IMR-90 (cell line): ENCODE measurements around the gene GSS. TPM values are rescaled to one million over a fixed set of nuclear protein-coding genes. Genes with fewer than 3 reads are reported as not detected.

Experiments used
- ATAC-seq: fragments of 200-7000 bp; cut with Tn5 transposase; 2 replicates; pipeline ENCODE4 v1.9.1; 2020; ENCODE audit warnings: low read depth, mild to moderate bottlenecking, moderate library complexity
- BruUV-seq: library from RNA; stranded (reverse); fragments of 400-500 nt; replicated peaks from 2 replicates; lab custom pipeline; 2021; lab: Mats Ljungman, UMichigan
- CTCF ChIA-PET: fragments of 300-600 bp; formaldehyde crosslinking; extraction: SDS; loops from one replicate; lab custom pipeline; 2021; ENCODE audit warnings: antibody characterized with exemption; lab: Yijun Ruan, JAX
- POLR2A ChIA-PET: fragments of 300-600 bp; sonication (Branson Sonifier 250); formaldehyde crosslinking; loops from one replicate; lab custom pipeline; 2022; ENCODE audit warnings: antibody characterized with exemption; ENCODE audit not compliant: unreplicated experiment; lab: Charles Lee
- DNase-seq: peaks from one replicate; pipeline ENCODE4 v3.0.0; 2013
- H2AFZ ChIP-seq: replicated peaks from 2 replicates; pipeline ENCODE3; 2013; ENCODE audit warnings: low read length, mild to moderate bottlenecking; ENCODE audit not compliant: poor library complexity
- H2AK5ac ChIP-seq: 2 replicates; pipeline ENCODE4 v1.6.1; 2013; ENCODE audit warnings: low read depth, low read length, inconsistent platforms
- H2AK9ac ChIP-seq: replicated peaks from 2 replicates; pipeline ENCODE3; 2013; ENCODE audit warnings: mild to moderate bottlenecking, low read depth, low read length, moderate library complexity; ENCODE audit not compliant: poor library complexity
- H2BK120ac ChIP-seq: 2 replicates; pipeline ENCODE4 v1.6.1; 2013; ENCODE audit warnings: low read depth, low read length, inconsistent platforms
- H2BK15ac ChIP-seq: 3 replicates; pipeline ENCODE4 v1.6.1; 2013; ENCODE audit warnings: low read depth, low read length, inconsistent platforms
- H2BK20ac ChIP-seq: 2 replicates; pipeline ENCODE4 v1.6.1; 2013; ENCODE audit warnings: low read depth, mild to moderate bottlenecking, inconsistent platforms, low read length, moderate library complexity
- H2BK5ac ChIP-seq: 2 replicates; pipeline ENCODE4 v1.6.1; 2013; ENCODE audit warnings: mild to moderate bottlenecking, low read depth, low read length, inconsistent platforms; ENCODE audit not compliant: poor library complexity, severe bottlenecking
- H3K14ac ChIP-seq: replicated peaks from 2 replicates; pipeline ENCODE4 v1.6.1; 2013; ENCODE audit warnings: low read depth, low read length, inconsistent platforms
- H3K18ac ChIP-seq: 2 replicates; pipeline ENCODE4 v1.6.1; 2013; ENCODE audit warnings: low read depth, low read length, control low read depth
- H3K23ac ChIP-seq: 2 replicates; pipeline ENCODE4 v1.6.1; 2013; ENCODE audit warnings: low read depth, low read length, inconsistent platforms
- H3K27ac ChIP-seq: 2 replicates; pipeline ENCODE4 v1.5.1; 2013; ENCODE audit warnings: mild to moderate bottlenecking, control low read depth, low read length; ENCODE audit not compliant: insufficient read depth
- H3K27me3 ChIP-seq: 2 replicates; pipeline ENCODE4 v1.6.1; 2013; ENCODE audit warnings: low read length; ENCODE audit not compliant: control insufficient read depth, insufficient read depth
- H3K36me3 ChIP-seq: 2 replicates; pipeline ENCODE4 v1.6.1; 2013; ENCODE audit warnings: low read length, mixed read lengths; ENCODE audit not compliant: control insufficient read depth, insufficient read depth
- H3K4ac ChIP-seq: 2 replicates; pipeline ENCODE4 v1.6.1; 2013; ENCODE audit warnings: low read depth, low read length, inconsistent platforms
- H3K4me1 ChIP-seq: 2 replicates; pipeline ENCODE4 v1.6.1; 2013; ENCODE audit warnings: low read length, mixed read lengths; ENCODE audit not compliant: control insufficient read depth, insufficient read depth
- H3K4me2 ChIP-seq: 2 replicates; pipeline ENCODE4 v1.6.1; 2013; ENCODE audit warnings: low read depth, mild to moderate bottlenecking, control low read depth, low read length, moderate library complexity
- H3K4me3 ChIP-seq: 2 replicates; pipeline ENCODE4 v1.5.1; 2013; ENCODE audit warnings: low read depth, mild to moderate bottlenecking, control low read depth, low read length, moderate library complexity; ENCODE audit not compliant: insufficient read depth
- H3K56ac ChIP-seq: 2 replicates; pipeline ENCODE4 v1.6.1; 2013; ENCODE audit warnings: low read length, inconsistent platforms; ENCODE audit not compliant: insufficient read depth; ENCODE audit errors: extremely low read depth
- H3K79me1 ChIP-seq, 2 experiments: 2 replicates each; pipeline ENCODE4 v1.6.1; 2013; ENCODE audit warnings: low read length in 2 of 2, inconsistent platforms in 1 of 2, low read depth in 1 of 2
- H3K9ac ChIP-seq: 2 replicates; pipeline ENCODE4 v1.6.1; 2013; ENCODE audit warnings: low read depth, low read length, control low read depth
- H3K9me1 ChIP-seq: 2 replicates; pipeline ENCODE4 v1.6.1; 2013; ENCODE audit warnings: low read length, inconsistent platforms; ENCODE audit not compliant: insufficient read depth
- H3K9me3 ChIP-seq: 2 replicates; pipeline ENCODE4 v1.6.1; 2013; ENCODE audit warnings: low read length; ENCODE audit not compliant: control insufficient read depth, insufficient read depth
- H4K20me1 ChIP-seq: 2 replicates; pipeline ENCODE4 v1.6.1; 2013; ENCODE audit warnings: low read length, inconsistent platforms; ENCODE audit not compliant: insufficient read depth
- H4K5ac ChIP-seq: 2 replicates; pipeline ENCODE4 v1.6.1; 2013; ENCODE audit warnings: mild to moderate bottlenecking, low read depth, low read length, control low read depth
- H4K8ac ChIP-seq, 2 experiments: 2 replicates each; pipeline ENCODE4 v1.6.1; 2013; ENCODE audit warnings: low read depth in 2 of 2, low read length in 2 of 2, control low read depth in 1 of 2, inconsistent platforms in 1 of 2
- H4K91ac ChIP-seq: 2 replicates; pipeline ENCODE4 v1.6.1; 2013; ENCODE audit warnings: low read depth, low read length, inconsistent platforms; ENCODE audit not compliant: insufficient read depth
- BHLHE40 ChIP-seq: fragments of 150-350 bp; IDR thresholded peaks from 2 replicates; pipeline ENCODE4 v1.6.1; 2016; ENCODE audit warnings: mild to moderate bottlenecking, low read depth, low read length
- CEBPB ChIP-seq: IDR thresholded peaks from 2 replicates; pipeline ENCODE4 v1.6.1; 2012; ENCODE audit warnings: low read depth, low read length, improper control_type of control experiment
- CHD1 ChIP-seq: IDR thresholded peaks from 2 replicates; pipeline ENCODE4 v1.6.1; 2012; ENCODE audit warnings: low read depth, low read length, improper control_type of control experiment
- CTCF ChIP-seq: conservative IDR thresholded peaks from 2 replicates; pipeline ENCODE4 v1.5.1; 2012; ENCODE audit warnings: mild to moderate bottlenecking, low read depth, low read length, improper control_type of control experiment
- ELK1 ChIP-seq: fragments of 150-350 bp; IDR thresholded peaks from 2 replicates; pipeline ENCODE4 v1.6.1; 2016; ENCODE audit warnings: low read depth, mild to moderate bottlenecking, low read length, moderate library complexity, borderline replicate concordance
- FOS ChIP-seq: fragments of 150-350 bp; IDR thresholded peaks from 2 replicates; pipeline ENCODE4 v1.6.1; 2016; ENCODE audit warnings: low read depth, low read length
- MXI1 ChIP-seq: IDR thresholded peaks from 2 replicates; pipeline ENCODE4 v1.6.1; 2012; ENCODE audit warnings: low read depth, mild to moderate bottlenecking, low read length, moderate library complexity, borderline replicate concordance
- NFE2L2 ChIP-seq: fragments of 150-350 bp; IDR thresholded peaks from 2 replicates; pipeline ENCODE4 v1.6.1; 2016; ENCODE audit warnings: low read depth, mild to moderate bottlenecking, low read length
- POLR2A ChIP-seq: IDR thresholded peaks from 2 replicates; pipeline ENCODE4 v1.6.1; 2012; ENCODE audit warnings: mild to moderate bottlenecking, low read depth, low read length
- RAD21 ChIP-seq: IDR thresholded peaks from 2 replicates; pipeline ENCODE4 v1.6.1; 2012; ENCODE audit warnings: low read length, improper control_type of control experiment
- RCOR1 ChIP-seq: IDR thresholded peaks from 2 replicates; pipeline ENCODE4 v1.6.1; 2012; ENCODE audit warnings: mild to moderate bottlenecking, low read length, improper control_type of control experiment; ENCODE audit not compliant: insufficient replicate concordance
- RFX5 ChIP-seq: IDR thresholded peaks from 2 replicates; pipeline ENCODE4 v1.8.0; 2012; ENCODE audit warnings: low read depth, mild to moderate bottlenecking, low read length, moderate library complexity
- SMC3 ChIP-seq: fragments of 150-350 bp; IDR thresholded peaks from 2 replicates; pipeline ENCODE4 v1.6.1; 2016; ENCODE audit warnings: low read depth, mild to moderate bottlenecking, antibody characterized with exemption, low read length, moderate library complexity
- USF2 ChIP-seq: fragments of 150-350 bp; IDR thresholded peaks from 2 replicates; pipeline ENCODE4 v1.6.1; 2017; ENCODE audit warnings: mild to moderate bottlenecking, antibody characterized with exemption, low read length, low read depth
- WGBS, 2 experiments: methylation state at CpG; one replicate each; pipeline versions ENCODE4 v1.1.5 to v1.1.7; 2013; ENCODE audit warnings: missing lambda C conversion rate in 2 of 2; ENCODE audit not compliant: insufficient read length in 1 of 2; ENCODE audit errors: extremely low coverage in 2 of 2; 5-methylcytosine and 5-hydroxymethylcytosine counted together
- dilution Hi-C: fragments of 300-500 bp; cut with HindIII; formaldehyde crosslinking; loops from one replicate; pipeline ENCODE4 v1.14.3; 2018; ENCODE audit warnings: low sequenced_read_pairs; ENCODE audit not compliant: unreplicated experiment
- in situ Hi-C: fragments of 300-500 bp; cut with MboI; formaldehyde crosslinking; loops from 3 replicates; pipeline ENCODE4 v1.14.3; 2019; ENCODE audit warnings: low sequenced_read_pairs, inconsistent platforms, mixed read lengths
- intact Hi-C: fragments of 100-400 bp; cut with micrococcal nuclease; formaldehyde crosslinking; loops from 2 replicates; pipeline ENCODE4 v1.10.0; 2022
- polyA plus RNA-seq, 3 experiments: library from polyadenylated mRNA; depleted of rRNA; stranded (reverse); fragments of >200 nt; gene quantifications; 2 replicates each; pipeline ENCODE4 v1.2.3, GENCODE V29; 2012; ENCODE audit warnings: low replicate concordance in 1 of 3
- total RNA-seq: library from RNA; depleted of rRNA; stranded (reverse); fragments of >200 nt; gene quantifications from 2 replicates; pipeline ENCODE4 v1.2.3, GENCODE V29; 2012

Gene GSS
- total and polyA plus RNA-seq, 2 of the 4 experiments (the other 2 are of a cell fraction) = 73.7 to 90.0 TPM

GRCh38 chr20:35000311-35000921 lies 44.8 kb upstream of the GSS start:
- Histone ChIP-seq H3K23ac (no peak overlapping the region), H2BK5ac (no peak overlapping the region), H3K27ac (no peak overlapping the region), H2BK120ac (no peak overlapping the region), H2BK15ac (no peak overlapping the region), H4K20me1 (peaks cover 35% of the 10 kb centered on the region), H3K9me1 (no peaks in the 10 kb centered on the region), H2AK5ac (no peak overlapping the region), H4K5ac (no peak overlapping the region), H3K14ac (no peak overlapping the region), H3K9me3 (no peaks in the 10 kb centered on the region), H3K4me3 (no peak overlapping the region), H2AFZ (no peak overlapping the region), H3K18ac (no peak overlapping the region), H3K56ac (no peak overlapping the region), H3K36me3 (peaks cover 89% of the 10 kb centered on the region), H3K4me2 (no peak overlapping the region), H3K4ac (no peak overlapping the region), H4K8ac (no peak overlapping the region), H2BK20ac (no peak overlapping the region), H3K27me3 (no peaks in the 10 kb centered on the region), H2AK9ac (no peak overlapping the region), H3K79me1 (peaks cover 0 to 17% of the 10 kb centered on the region in 2 experiments; a peak in 1 of 4 replicates), H4K91ac (no peak overlapping the region), H3K9ac (no peak overlapping the region), H3K4me1 (no peaks in the 10 kb centered on the region)
- no peak for DNase-seq
- no TSS peak for BruUV-seq
- ChIA-PET CTCF (interaction anchor here (0.6 kb wide), 1 partner anchor 59 kb away, joined by 7 read pairs; no protein-coding TSS in a partner anchor), POLR2A (no interaction called here)
- WGBS, 2 experiments = 91% methylated on average over 15 of the region's 28 CpGs; no CpG with 5 or more reads in 1 of the 2 experiments
- intact Hi-C loops = loop anchor here (5.0 kb wide), 1 partner anchor 128 kb away; the partner anchor contains the start of gene GGT7
- in situ Hi-C loops = no loop called here
- no peak for ATAC-seq
- TF ChIP-seq USF2 (no peak), CHD1 (no peak), RAD21 (no peak), CTCF (no peak), SMC3 (no peak), MXI1 (no peak), BHLHE40 (no peak), RCOR1 (no peak), RFX5 (no peak), CEBPB (no peak), ELK1 (no peak), FOS (no peak), NFE2L2 (no peak), POLR2A (no peak)
- dilution Hi-C loops = no loop called here
